EH (cell line): ENCODE measurements around the gene CORO7.
A peak's percentile ranks its signal among the peaks of the same experiment; 100 is the strongest.
"Not testable (repeated sequence)": the region's sequence is repeated elsewhere in the genome, so short reads cannot be mapped to it uniquely, and the experiment has no call there.

Experiments
- DNase-seq: peaks from one replicate; pipeline ENCODE4 v3.0.0-alpha.2; 2015; ENCODE audit warnings: low read depth

The CORO7 gene

DNA sequence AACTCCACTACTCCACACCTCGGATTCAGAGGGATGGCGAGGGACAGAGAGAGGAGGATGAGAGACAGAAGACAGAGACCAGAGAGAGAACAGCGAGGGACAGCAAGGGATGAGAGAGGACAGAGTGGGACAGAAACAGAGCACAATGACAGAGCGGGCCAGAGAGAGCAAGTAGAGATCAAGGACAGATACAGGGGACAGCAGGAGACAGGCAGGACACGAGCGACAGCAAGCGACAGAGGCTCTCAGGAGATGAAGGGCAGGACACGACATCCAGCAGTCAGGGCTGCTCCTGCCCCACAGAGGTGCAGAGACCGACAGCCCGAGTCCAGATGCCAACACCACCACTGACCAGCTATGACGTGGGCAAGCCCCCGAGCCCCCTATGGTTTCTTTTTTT is 14.9 kb downstream of the CORO7 start:
- no peak for DNase-seq

DNA sequence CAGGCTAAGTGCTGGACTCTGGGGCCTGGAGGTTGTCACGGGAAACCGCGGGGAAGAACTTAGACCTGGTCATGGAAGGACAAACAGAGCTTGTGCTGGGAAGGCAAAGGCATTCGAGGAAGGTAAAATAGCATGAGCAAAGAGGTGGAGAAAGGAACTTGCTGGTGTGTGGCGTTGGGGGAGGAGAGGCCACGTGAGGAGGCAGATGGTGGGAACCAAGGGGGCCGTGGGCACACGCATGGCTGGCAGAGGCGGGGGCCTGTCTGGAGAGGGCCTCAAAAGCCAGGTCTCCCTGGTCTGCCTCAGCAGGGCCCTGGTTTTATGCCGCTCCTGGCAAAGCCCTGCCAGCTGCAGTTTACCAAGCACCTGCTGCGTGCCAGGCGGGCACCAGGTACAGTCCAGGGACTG is 15.3 kb downstream of the CORO7 start:
- DNase-seq, result no peak

DNA sequence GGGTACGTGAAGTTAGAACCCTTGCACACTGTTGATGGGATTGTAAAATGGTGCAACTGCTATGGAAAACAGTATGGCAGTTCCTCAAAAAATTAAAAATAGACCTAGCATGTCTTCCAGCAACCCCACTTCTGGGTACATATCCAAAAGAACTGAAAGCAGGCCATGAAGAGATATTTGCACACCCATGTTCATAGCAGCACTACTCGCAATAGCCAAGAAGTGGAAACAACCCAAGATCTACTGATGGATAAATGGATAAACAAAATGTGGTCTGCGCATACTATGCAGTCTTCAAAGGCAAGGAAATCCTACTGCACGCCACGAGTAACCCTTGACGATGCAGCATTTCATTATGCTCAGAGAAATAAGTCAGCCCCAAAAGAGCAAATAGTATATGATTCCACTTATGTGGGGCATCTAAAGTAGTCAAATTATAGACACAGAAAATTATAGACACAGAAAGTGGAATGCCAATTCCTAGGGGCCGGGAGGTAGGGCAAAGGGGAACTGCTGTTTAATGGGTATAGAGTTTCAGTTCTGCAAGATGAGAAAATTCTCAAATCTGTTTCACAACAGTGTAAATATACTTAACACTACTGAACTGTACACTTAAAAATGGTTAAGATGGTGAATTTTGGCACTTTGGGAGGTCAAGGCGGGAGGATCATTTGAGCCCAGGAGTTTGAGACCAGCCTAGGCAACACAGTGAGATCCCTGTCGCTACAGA is 17.2 kb downstream of the CORO7 start:
- no peak for DNase-seq

DNA sequence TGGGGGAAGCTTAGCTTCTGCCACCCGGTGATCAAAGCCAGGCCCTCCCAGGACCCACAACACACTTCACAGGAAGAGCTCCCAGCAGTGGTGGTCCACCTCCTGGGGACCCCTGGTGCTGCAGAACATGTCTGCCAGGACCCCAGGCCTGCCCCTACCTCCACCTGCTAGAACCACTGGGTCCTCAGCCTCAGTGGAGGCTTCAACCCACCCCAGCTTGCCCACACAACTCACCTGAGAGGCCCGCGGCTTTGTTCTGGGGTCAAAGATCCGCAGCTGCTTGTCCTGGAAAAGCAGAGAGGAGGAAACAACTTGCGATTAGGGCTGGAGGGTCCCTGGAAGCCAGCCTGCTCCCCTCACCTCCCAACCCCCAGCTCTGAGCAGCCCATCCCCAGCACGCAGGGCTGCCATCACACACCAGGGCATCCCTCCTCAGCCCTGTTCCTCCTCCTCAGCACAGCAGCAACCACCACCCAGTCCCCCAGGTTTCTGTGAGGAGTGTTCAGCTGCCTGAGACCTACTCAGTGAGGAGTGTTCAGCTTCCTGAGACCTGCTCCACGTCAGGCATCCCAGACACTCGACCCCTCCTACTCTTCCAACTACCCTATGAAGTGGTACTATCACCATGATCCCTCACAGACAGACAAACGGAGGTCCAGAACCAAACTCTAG is 21.2 kb downstream of the CORO7 start:
- no peak for DNase-seq

DNA sequence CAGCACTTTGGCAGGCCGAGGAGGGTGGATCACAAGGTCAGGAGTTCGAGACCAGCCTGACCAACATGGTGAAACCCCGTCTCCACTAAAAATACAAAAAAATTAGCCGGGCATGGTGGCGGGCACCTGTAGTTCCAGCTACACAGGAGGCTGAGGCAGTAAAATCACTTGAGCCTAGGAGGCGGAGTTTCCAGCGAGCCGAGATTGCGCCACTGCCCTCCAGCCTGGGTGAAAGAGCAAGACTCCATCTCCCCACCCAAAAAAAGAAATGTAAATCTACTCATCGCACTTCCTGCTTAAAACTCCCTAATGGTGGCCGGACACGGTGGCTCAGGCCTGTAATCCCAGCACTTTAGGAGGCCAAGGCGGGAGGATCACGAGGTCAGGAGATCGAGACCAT is 22.5 kb downstream of the CORO7 start:
- not testable (repeated sequence) for DNase-seq

DNA sequence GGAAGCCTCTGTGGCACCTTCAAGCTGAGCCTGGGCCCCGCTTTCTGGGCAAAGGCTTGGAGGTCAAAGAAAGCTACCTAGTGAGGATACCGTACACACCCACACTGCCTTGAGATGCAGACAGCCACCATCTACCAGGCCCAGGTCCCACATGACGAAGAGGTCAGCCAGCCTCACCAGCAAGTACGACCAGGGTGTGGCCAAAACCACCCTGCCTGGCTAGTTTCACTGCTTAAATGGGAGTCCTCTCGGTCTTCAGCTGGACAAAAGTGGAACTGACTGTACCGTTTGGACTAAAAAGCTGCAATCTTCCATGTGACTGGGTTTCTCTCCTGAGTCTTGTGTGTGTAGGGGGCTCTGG is 23.2 kb downstream of the CORO7 start:
- DNase-seq, result peak; percentile 48

DNA sequence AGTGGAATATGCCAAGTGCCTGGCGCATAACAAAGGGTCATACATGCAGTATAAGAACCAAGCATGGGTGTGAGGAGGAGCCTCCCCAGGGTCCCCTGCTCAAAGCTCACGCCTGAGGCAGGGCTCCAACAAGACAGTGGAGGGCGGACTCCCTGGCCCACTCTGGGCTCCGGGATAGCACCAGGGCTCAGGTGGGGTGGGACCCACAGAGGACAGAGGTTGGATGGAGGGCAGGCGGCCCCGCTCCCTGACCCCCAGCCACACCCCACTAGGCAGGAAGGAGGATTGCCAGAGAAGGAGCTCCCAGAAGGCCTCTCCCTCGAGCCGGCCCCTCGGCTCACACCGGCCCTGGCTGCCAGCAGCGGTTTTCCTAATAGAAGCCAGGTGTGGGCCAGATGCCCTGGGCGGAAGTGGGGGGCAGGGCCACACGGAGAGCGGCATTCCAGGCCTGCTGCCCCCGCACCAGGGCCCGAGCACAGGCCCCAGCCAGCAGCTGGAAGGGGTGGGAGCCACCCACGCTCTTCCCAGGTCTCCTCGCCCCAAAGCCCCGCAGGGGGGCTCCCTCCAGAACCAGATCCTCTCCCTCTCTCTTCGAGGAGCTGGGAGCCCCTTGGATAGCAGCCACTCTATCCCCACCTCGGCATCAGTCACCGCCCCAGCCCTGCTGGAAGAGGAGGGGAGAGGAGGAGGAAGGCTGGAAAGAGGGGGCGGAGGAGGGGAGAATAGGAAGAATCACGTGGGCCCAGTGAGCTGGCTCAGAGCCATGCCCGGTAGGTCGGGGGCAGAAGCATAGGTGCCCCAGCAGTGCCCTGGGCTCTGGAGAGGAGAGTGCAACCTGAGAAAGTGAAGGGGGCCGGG is 23.8 kb downstream of the CORO7 start:
- DNase-seq, result peak; percentile 85

DNA sequence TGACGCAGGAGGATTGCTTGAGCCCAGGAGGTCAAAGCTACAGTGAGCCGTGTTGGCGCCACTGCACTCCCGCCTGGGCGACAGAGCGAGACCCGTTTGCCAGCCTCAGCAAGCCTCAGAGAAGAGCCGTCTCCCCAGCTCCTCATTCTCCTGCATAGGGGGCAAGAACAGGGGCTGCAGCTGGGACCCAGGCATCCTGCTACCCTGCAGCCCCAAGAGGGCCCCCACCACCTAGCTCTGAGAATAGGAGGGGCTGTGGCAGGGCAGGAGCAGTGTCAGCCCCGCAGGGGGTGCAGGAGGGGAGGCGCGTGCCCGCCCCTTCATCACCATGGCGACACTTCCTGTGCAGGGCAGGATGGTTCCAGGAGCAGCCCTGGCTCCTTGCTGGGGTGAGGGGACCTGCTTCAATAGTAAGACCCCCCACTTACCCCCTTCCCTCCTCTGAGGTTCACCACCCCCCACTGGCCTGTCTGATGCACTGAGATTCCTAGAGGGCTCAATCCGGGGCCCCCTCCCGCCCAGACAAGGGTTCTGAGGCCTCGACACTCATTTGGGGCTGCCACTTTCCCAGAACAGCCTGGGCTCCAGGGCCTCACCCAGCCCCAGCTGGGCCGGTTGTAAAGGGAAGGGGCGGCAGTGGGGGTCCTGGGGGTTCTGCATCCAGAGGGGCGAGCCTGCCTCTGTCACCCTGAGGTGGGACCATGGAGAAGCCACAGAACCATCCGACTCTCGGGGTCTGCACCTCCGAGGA is 24.6 kb downstream of the CORO7 start:
- peak; percentile 39 for DNase-seq

DNA sequence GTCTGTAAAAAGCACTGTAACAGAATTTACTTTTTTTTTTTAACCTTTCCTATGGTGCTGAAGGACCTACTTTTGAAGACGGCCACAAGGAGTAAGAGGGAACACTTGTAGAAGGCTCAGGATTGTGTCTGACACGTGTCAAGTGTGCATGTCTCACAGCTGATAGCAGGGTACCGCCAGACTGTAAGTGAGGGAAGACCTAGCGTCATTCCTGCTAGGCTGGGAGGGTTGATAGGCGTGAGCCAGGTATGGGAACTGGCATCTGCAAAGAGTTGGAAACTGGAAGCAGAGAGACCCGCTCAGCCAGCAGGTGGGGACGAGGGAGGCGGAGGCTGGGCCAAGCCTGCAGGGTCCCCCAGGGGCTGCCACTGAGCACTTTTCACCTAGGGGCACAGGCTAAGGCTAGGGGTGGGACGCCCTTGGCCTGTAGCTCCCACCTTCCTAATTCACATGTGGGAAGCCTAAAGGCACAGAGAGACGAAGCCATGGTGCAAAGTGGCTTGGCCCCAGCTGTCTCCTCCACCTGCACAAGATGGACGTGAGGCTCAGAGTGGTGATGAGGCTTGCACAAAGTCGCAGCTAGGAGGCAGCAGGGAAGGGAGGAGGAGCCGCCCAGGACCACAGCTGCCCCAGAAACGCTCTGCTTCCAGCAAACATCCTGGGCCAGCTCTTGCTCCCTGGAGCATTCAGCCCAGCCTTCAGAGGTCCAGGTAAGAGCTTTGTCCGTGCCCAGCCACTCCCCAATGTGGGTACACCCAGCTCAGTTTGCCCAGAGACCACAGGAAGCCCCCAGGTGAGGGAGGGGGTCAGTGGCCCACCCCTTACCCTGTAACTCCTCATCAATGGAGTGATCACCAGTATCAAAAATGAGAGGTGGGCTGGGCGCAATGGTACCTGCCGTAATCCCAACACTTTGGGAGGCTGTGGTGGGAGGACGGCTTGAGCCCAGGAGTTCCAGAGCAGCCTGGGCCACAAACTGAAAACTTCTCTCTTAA is 25.8 kb downstream of the CORO7 start:
- DNase-seq, result no peak

DNA sequence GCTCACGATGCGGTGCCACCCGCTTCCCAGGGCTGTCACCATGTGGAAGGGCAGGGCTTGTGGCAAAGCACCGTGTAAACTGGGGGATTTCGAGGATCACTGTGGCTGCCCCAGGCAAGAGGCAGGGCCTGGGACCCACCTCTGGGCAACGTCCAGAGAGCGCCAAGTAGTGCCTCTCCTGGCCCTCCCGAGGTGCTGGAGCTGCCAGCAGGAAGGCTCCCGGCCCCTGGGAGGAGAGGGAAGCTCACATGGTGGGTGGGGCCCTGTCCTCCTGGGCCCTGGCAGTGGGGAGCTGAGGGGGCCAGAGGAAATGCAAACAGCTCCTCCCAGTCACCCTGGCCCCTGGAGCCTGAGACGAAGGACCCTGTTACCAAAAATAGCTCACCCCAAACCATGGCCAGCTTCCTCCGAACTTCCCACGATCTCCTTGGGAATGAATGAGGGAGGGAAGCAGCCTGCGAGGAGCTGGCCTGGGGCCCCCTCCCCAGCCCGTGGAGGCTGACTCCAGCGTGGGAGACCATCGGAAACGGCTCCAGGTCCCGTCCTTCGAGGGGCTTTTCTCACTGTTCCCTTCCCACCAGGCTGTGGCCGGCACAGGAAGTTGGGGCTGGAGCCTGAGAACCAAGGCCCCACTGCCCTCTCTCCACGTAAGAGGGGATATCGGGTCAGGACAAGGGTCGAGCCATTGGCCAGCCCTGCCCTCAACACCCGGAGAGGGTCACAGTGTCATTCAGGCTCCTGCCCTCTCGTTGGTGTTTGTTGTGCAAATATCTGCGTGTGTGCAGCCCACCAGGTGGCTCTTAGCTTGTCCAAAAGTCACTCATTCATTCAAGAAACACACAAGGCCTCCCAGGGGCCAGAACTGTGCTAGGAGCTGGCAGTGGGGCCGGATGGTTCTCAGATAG is 27.1 kb downstream of the CORO7 start:
- peak; percentile 33 for DNase-seq

DNA sequence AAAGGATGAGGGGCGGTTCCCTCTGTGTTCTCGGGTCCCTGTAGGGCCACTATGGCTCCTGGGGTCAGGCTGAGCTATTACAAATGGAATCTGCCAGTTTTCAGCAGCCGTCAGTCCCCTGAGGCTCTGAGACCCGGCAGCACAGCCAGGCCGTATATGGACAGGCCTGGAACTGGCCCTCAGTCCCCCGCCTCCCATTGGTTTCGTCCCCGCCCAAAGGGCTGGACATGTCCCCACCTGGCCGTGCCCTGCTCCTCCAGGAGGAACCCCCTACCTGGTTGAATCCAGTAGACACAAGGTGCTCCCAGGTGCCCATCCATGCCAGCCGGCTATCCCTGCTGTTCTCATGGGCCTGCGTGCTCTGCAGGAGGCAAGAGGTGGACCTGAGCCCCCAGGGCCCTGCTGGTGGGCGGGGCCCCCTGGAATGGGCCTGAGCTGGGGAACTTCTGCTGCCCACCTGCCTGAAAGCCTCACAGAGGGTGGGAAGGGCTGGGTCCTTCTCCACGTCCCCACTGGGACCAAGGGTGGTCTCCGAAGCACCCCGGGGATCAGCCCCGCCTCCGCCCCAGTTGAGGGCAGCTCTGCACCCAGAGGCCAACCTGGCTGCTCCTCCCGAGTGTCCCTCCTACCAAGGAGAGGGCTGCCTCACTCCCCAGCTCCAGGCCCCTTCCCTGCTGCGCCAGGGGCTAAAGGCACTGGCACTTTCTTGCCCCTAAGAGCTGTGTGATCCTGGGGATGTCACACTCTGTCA is 27.9 kb downstream of the CORO7 start:
- DNase-seq, result peak; percentile 91

DNA sequence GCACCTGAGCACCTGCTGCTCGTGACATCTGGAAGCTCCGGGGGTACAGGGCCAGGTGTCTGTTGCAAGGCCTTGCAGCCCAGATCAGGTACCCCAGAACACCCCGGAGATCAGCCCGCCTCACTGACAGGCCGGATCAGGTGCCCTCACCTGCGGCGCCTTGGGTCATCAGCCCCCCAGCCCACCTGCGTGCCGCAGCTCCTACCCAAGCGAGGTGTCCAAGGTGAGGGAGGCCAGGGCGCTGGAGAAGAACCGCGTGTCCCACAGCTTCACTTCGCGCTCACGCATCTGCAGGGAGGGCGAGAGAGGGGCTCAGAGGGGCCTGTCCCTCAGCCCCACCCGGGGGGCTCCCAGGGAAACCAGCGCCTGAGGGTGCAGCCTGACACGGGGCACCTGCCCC is 28.6 kb downstream of the CORO7 start:
- no peak for DNase-seq

DNA sequence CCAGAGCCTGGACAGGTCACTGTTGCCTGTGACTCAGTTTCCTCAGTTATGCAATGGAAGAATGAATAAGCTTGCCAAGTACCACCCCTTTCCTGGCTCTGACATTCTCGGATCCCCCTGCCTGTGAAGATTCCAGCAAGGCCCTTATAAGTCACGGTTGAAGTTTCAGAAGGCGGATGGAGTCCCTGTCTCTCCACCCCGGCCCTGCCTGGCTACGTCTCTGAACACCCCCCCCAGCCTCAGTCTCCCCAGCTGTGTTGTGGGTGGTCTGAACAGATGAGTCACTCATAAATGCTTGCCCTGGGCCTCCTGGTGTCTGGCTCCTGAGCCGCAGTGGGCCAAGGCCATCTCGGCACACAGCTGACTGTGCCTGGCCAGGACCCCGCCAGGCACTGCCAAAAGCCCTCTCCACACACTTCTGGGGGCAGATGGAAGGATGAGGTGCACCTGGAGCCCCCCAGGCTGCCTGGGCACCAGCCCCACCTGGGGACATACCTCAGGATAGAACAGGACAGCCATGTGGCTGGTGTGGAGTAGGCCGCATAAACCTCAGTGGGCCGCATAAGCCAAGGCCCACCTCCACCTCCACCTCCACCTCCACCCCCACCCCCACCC is 29.3 kb downstream of the CORO7 start:
- DNase-seq, result peak; percentile 53

DNA sequence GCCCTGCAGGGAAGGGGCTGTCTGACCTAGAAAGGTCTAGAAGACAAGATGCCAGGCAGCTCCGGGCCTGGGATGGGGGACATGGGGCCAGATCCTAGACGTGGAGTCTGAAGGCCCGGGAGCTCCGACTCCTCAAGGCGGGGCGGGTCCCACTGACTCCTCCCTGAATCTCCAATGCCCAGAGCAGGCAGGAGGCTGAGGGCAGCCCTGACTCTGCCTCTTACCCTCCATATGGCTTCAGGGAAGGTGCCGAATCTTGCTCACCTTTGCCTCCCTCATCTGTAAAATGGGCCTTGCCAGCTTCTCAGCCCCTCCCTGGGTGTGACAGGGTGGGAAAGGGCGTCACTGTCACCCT is 30.0 kb downstream of the CORO7 start:
- peak; percentile 72 for DNase-seq

DNA sequence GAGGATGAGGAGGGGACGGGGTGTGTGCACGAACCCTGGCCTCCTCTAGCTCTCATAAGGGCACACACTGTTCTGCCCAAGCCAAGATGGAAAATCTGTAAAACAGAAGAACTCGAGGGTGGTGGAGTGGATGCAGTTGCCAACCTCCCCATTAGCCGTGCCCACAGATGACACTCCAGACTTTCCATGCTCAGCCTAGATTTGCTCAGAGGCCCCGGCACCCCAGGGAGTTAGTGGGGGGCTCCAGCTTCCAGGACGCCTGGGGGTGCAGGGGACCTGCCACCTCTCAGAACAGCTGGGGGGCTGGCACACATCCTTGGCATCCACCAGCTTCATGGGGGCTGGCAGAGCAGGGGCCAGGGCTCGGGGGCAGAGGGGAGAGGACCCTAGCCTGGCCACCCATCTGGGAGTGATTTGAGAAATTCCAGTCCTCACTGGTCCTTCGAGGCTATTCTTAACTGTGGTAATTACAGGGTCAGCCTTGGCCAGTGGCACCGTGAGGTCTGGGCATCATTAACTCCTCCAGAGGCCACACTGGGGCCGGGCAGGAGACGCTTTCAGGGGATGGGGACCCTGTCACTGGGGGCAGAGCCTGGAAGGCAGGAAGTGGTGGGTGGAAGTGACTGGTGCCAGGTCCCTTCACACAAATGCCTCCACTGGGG is 30.5 kb downstream of the CORO7 start:
- DNase-seq, result peak; percentile 36

DNA sequence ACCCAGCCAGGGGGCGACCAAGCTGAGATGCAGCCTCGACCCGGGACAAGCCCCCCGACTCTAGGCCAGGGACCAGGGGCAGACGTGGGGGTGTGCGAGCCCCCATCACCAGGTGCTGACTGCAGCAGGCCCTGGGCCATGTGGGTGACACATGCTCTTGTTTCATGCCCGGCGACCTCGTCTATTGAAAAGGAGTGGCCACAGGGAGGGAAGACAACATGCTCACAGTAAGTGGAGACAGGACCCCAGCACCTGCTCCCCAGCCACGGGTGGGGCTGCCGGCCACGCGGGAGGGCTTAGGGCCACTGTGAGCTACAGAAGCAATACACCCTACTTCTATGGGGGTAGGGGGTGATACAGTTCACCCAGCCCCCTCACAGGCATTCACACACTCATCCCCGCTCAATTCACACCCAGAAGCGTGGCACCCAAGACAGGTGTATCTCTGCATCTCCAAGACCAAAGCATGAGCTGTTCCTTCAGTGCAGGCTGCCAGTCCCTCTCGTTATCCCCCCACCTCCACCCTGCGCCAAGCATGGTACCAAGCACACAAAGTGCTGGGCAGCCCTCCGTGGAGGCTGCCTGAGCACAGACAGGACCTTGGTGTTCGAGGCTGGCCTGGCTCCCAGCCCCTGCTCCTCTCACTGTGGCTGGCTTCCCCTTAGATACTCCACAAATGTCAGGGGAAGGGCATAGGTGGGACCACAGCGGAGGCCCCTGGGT is 31.2 kb downstream of the CORO7 start:
- peak; percentile 44 for DNase-seq

DNA sequence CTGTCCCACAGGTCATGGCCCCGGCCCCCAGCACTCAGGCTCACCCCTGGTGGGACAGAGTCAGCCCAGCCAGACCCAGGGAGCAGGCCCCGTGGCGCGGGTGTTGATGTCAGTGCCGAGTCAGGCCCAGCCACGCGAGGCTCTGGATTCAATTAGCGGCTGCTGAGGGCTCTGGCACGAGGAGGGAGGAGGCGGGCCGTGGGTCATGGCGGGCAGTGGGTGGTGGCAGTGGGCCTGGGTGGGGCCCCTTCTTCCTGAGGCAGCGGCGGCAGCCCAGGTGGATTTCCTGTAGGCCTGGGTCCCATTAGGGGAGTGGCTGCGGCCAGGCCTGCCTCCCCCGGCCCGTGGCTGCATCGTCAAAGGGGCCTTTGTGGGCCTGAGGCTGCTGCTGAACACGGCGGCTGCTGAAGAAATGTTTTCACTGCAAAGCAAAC is 31.9 kb downstream of the CORO7 start:
- DNase-seq, result peak; percentile 78
